Pericardium fibroblast (primary cell): ENCODE data around the gene OR56A5. TPM values are rescaled to one million over a fixed set of nuclear protein-coding genes. Genes with fewer than 3 reads are reported as not detected.

ENCODE experiments used
- total RNA-seq: library from RNA; depleted of rRNA; stranded (reverse); fragments of >200 nt; gene quantifications from 2 replicates; pipeline ENCODE4 v1.2.3, GENCODE V29; 2015

Gene OR56A5
- not detected in 2 replicates for total RNA-seq

GRCh38 chr11:5968394-5968793, at the start of gene OR56A5:
Gene OR56A5 (minus strand): TSS chr11:5968494. CDS start chr11:5968494, 0 bp downstream.

GRCh38 chr11:6006846-6007245, 38.6 kb upstream of the OR56A5 start, which contains the start of gene OR56A4:
Gene OR56A4 (minus strand): TSS chr11:6006946. CDS start chr11:6002992, 3,954 bp downstream.

GRCh38 chr11:5986885-5987284, 18.6 kb upstream of the OR56A5 start, which contains the start of gene OR52L1:
Gene OR52L1 (minus strand): TSS chr11:5986985. CDS start chr11:5986930, 55 bp downstream.

GRCh38 chr11:5941951-5942350, 26.3 kb downstream of the OR56A5 start, which contains the start of gene OR56A3:
Gene OR56A3 (plus strand): TSS chr11:5942251. CDS start chr11:5947347, 5,096 bp downstream.

Other genes starting within 250 kb of the OR56A5 start
- not detected in 2 replicates for gene OR56B1, start 232.0 kb downstream of the OR56A5 start, total RNA-seq
- gene OR52N4, start 214.3 kb downstream of the OR56A5 start, total RNA-seq: not detected in 2 replicates
- not detected in 2 replicates for gene OR52N5, start 185.1 kb downstream of the OR56A5 start, total RNA-seq
- not detected in 2 replicates for gene OR52N1, start 177.2 kb downstream of the OR56A5 start, total RNA-seq
- gene OR52N2, start 159.6 kb downstream of the OR56A5 start, total RNA-seq: not detected in 2 replicates
- gene OR52E6, start 126.6 kb downstream of the OR56A5 start, total RNA-seq: not detected in 2 replicates
- not detected in 2 replicates for gene OR52E8, start 110.8 kb downstream of the OR56A5 start, total RNA-seq
- gene OR52E4, start 87.9 kb downstream of the OR56A5 start, total RNA-seq: not detected in 2 replicates
- gene OR52E5, start 75.3 kb downstream of the OR56A5 start, total RNA-seq: not detected in 2 replicates
- gene OR56A3, start 26.2 kb downstream of the OR56A5 start, total RNA-seq: not detected in 2 replicates
- gene OR52L1, start 18.5 kb upstream of the OR56A5 start, total RNA-seq: not detected in 2 replicates
- gene OR56A4, start 38.5 kb upstream of the OR56A5 start, total RNA-seq: not detected in 2 replicates
- gene OR56A1, start 62.3 kb upstream of the OR56A5 start, total RNA-seq: not detected in 2 replicates
- gene OR56B4, start 139.2 kb upstream of the OR56A5 start, total RNA-seq: not detected in 2 replicates
- gene OR52B2, start 201.8 kb upstream of the OR56A5 start, total RNA-seq: not detected in 2 replicates
- not detected in 2 replicates for gene OR52W1, start 230.7 kb upstream of the OR56A5 start, total RNA-seq
- not detected in 2 replicates for gene C11orf42, start 237.1 kb upstream of the OR56A5 start, total RNA-seq